Measurements from ENCODE around the gene POFUT2. TPM values are rescaled to one million over a fixed set of nuclear protein-coding genes. Genes with fewer than 3 reads are reported as not detected.

The POFUT2 gene
- total and polyA plus RNA-seq, 2 donors from 2014 or later = 18.3 to 30.2 TPM

DNA sequence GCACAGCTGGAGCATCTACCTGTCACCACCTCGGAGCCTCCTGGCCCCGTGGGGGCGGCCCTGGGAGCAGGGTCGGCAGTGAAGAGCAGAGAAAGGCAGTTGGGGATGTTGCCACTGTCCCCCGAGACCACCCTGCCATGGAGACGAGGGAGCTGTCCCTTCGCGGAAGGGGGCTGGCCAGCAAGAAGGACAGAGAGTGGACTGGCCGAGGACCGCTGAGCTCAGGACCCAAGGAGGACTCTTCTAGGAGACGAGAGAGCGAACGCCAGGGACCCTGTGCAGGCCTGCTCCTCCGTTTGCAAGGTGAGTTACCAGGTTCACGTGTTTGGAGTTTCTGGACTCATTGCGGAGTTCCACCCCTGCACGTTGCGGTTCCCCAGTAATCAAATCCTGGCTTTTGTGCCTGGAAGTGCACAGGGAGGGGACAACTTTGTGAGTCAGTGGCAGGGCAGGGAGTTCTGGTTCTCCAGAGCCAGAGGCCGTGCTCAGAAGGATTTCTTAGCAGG is 5.6 kb upstream of the POFUT2 start:
- DNase-seq (peak in 2 of 5 donors; percentile 17 to 81), FAIRE-seq (no peak)
- peak overlapping the region; percentile 83 to 89 for H3K27ac ChIP-seq (ENCODE audit: low read depth in 2 of 2, low read length in 2 of 2)
- TF ChIP-seq, protein P1, sequence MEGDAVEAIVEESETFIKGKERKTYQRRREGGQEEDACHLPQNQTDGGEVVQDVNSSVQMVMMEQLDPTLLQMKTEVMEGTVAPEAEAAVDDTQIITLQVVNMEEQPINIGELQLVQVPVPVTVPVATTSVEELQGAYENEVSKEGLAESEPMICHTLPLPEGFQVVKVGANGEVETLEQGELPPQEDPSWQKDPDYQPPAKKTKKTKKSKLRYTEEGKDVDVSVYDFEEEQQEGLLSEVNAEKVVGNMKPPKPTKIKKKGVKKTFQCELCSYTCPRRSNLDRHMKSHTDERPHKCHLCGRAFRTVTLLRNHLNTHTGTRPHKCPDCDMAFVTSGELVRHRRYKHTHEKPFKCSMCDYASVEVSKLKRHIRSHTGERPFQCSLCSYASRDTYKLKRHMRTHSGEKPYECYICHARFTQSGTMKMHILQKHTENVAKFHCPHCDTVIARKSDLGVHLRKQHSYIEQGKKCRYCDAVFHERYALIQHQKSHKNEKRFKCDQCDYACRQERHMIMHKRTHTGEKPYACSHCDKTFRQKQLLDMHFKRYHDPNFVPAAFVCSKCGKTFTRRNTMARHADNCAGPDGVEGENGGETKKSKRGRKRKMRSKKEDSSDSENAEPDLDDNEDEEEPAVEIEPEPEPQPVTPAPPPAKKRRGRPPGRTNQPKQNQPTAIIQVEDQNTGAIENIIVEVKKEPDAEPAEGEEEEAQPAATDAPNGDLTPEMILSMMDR (IDR thresholded peaks at IDR 0.05; ENCODE audit: borderline replicate concordance, extremely low read depth, insufficient read depth) = no peak
- H3K27me3 ChIP-seq (ENCODE audit: control insufficient read depth, insufficient read depth, low read length) = no peaks in the 10 kb centered on the region
- peaks cover 0 to 34% (median 29%) of the 10 kb centered on the region in 3 donors for H3K4me1 ChIP-seq (ENCODE audit: control insufficient read depth in 2 of 3, insufficient read depth in 2 of 3, low read depth in 1 of 3, low read length in 3 of 3)
- peak overlapping the region in 1 of 3 donors; percentile 56 for H3K9ac ChIP-seq (ENCODE audit: low read length in 3 of 3)
- intact Hi-C loops (cut with DNase I) = loop anchor here (5.0 kb wide), 1 partner anchor 149 kb away; no protein-coding TSS in a partner anchor
- H3K9me3 ChIP-seq (ENCODE audit: control insufficient read depth in 2 of 3, insufficient read depth in 1 of 3, low read length in 3 of 3) = no peaks in the 10 kb centered on the region
- no peaks in the 10 kb centered on the region for H3K36me3 ChIP-seq (ENCODE audit: control insufficient read depth in 2 of 3, insufficient read depth in 3 of 3, low read length in 3 of 3)
- H3K4me3 ChIP-seq (ENCODE audit: low read length in 3 of 3) = no peak overlapping the region

DNA sequence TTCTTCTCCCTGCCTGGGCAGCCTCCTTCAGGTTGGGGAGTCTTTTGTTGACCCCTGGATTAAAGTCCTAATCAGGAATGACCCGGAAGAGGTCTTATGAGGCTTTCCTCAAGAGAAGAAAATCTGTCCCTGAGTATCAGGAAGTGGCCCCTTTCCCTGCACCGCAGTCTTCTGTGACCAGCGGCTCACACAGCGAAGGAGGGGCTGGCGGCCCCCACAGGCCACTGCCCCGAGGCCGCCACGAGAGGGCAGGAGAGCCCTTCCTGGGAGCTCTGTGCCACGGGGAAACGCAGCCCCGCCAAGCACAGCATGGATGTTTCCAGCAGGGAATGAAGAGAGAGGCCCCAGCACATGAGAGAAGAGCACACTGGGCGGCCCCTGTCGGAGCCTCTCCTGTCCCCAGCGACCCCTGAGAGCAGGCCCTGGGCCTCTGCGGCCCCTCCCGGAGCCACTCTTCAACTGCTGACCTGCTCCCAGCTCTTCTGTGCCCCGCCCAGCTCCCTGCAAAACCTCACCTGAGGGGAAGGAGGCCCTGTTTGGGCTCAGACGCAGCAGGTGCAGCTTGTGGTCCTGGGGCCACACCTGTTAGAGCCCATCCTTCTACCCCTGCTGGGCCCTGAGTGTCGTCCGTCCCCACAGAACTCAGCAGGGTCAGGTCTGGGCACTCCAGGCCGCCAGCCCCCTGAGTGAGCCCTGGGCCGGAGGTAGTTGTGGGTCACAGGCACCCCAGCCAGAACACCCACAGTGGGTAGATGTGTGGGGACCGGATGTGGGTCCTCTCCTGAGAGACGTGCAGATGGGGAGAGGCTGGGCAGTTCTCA is 4.9 kb upstream of the POFUT2 start:
- peak overlapping the region; percentile 83 to 89 for H3K27ac ChIP-seq (ENCODE audit: low read depth in 2 of 2, low read length in 2 of 2)

DNA sequence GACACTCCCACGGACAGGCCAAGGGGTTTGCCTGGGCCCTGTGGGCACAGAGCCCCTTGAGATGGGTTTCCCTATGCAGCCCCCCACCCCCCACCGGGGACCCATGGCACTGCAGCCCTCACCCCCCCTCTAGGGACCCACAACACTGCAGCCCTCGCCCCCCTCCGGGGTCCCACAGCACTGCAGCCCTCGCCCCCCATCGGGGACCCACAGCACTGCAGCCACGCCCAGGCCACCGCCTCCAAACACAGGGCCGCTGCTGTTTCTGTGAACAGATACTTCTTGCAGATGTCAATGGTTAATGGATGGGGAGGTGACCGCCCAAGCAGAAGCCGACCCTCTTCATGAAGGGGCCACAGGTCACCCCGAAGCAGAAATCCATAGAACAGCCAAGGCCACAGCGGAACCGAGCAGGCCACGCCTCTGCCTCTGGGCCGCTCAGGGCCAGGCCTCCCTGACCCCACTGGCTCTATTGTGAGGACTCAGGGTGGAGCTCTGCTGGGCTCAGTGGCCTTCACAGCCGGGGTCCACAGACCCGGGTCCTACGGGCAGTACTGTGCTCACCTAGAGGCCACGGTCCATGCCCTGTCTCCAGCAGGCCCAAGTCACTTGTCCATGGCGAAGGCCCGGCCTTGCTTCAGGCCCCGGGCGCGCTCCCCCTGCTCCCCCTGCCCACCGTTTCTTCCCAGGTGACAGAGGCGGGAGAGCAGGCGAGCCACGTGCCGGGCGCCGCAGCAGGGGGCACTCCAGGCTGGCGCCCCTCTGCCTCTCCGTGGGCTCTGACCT is 4.1 kb upstream of the POFUT2 start:
- DNase-seq = peak in 2 of 5 donors; percentile 79 to 83
- Histone ChIP-seq H3K9me3 (ENCODE audit: control insufficient read depth in 2 of 3, insufficient read depth in 1 of 3, low read length in 3 of 3) (no peaks in the 10 kb centered on the region), H3K4me3 (ENCODE audit: low read length in 3 of 3) (no peak overlapping the region), H3K4me1 (ENCODE audit: control insufficient read depth in 2 of 3, insufficient read depth in 2 of 3, low read depth in 1 of 3, low read length in 3 of 3) (peaks cover 0 to 35% (median 29%) of the 10 kb centered on the region in 3 donors), H3K9ac (ENCODE audit: low read length in 3 of 3) (peak overlapping the region in 1 of 3 donors; percentile 38), H3K27ac (ENCODE audit: low read depth in 2 of 2, low read length in 2 of 2) (peak overlapping the region; percentile 49 to 59), H3K36me3 (ENCODE audit: control insufficient read depth in 2 of 3, insufficient read depth in 3 of 3, low read length in 3 of 3) (no peaks in the 10 kb centered on the region), H3K27me3 (ENCODE audit: control insufficient read depth, insufficient read depth, low read length) (no peaks in the 10 kb centered on the region)
- intact Hi-C loops (cut with DNase I) = loop anchor here (5.0 kb wide), 1 partner anchor 150 kb away; no protein-coding TSS in a partner anchor
- TF ChIP-seq, protein P1 (IDR thresholded peaks at IDR 0.05; ENCODE audit: borderline replicate concordance, extremely low read depth, insufficient read depth) = no peak
- FAIRE-seq = no peak

More for the DNA sequence above, 4.9 kb upstream of the POFUT2 start:
- FAIRE-seq (no peak), DNase-seq (peak; percentile 93 to 96 (median 95))
- Histone ChIP-seq H3K27me3 (ENCODE audit: control insufficient read depth, insufficient read depth, low read length) (no peaks in the 10 kb centered on the region), H3K4me1 (ENCODE audit: control insufficient read depth in 2 of 3, insufficient read depth in 2 of 3, low read depth in 1 of 3, low read length in 3 of 3) (peaks cover 0 to 34% (median 29%) of the 10 kb centered on the region in 3 donors), H3K9me3 (ENCODE audit: control insufficient read depth in 2 of 3, insufficient read depth in 1 of 3, low read length in 3 of 3) (no peaks in the 10 kb centered on the region), H3K4me3 (ENCODE audit: low read length in 3 of 3) (no peak overlapping the region), H3K9ac (ENCODE audit: low read length in 3 of 3) (peak overlapping the region in 2 of 3 donors; percentile 38 to 56), H3K36me3 (ENCODE audit: control insufficient read depth in 2 of 3, insufficient read depth in 3 of 3, low read length in 3 of 3) (no peaks in the 10 kb centered on the region)
- TF ChIP-seq, protein P1 (IDR thresholded peaks at IDR 0.05; ENCODE audit: borderline replicate concordance, extremely low read depth, insufficient read depth) = peak; percentile 99
- intact Hi-C loops (cut with DNase I) = loop anchor here (5.0 kb wide), 1 partner anchor 150 kb away; no protein-coding TSS in a partner anchor
